NOMO-1 treated with dmso at 0.1 percent for 144 hours (cell line): ENCODE measurements around the gene C5orf58.

ENCODE experiments used
- DNase-seq: peaks from one replicate; lab custom pipeline; 2025; ENCODE audit not compliant: unreplicated experiment; lab: John Stamatoyannopoulos, UW

The C5orf58 gene

DNA sequence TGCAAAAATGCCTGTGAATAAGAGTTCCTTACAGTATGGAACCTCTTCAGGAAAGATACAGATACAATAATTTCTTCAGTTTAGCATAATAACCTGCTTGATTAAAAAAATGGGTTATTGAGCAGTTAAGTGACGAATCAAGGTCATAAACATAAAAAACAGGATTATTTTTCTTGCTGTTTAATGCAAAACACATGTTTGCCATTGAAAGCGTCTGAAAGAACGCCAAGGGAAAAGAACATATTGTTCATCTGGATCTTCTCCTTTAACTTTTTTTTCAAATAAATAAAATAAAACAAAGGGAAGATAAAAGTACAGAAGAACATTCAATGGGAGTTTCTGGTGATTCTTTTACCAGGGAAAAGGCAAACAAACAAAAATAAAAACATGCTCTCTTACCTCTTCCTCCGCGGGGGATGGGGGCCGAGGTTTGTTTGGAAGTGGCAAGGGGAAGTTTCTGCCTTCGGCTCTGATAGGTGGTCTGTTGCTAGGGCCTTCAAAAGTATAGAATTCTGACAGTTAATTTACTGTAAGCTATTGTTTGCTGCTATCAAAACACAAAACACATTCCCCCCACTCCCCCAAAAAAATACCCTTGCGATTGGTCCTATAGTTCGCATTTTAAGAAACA is 20.1 kb downstream of the C5orf58 start:
- DNase-seq, result no peak

DNA sequence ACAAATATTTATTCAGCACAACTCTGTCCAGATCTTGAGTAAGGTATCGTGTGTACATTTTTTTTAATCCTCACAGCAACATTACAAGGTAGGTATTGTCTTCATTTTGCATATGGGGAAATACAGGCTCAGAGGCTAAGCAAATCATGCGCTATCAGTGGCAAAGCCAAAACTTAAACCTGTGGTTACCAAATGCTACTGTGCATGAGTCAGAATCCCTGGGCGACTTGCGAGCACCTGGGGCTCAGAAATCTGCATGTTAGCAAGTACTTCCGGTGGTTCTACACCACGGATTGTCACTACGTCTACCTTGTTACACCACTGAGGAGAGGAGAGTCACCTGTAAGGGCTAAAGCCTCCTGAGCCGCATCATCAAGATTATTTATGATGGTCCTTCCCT is 21.3 kb downstream of the C5orf58 start:
- no peak for DNase-seq

DNA sequence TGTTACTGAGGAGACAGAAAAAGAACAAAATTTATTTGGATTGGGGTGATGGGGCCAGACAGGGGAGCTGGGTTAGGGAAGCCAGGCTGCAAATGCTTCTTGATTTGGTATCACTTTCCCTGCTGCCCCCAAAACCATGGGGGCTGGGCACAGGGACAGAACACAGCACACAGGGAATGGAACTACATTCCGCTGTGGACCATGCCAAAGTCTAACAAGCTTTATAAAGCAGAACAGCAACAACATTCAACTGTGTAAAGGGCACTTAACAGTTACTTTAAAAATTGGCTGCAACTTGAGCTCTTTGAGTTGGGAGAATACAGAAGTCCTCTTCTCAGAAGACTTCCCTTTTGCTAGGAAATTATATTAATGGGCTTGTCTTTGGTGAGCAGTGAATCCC is 23.8 kb downstream of the C5orf58 start:
- DNase-seq, result no peak

DNA sequence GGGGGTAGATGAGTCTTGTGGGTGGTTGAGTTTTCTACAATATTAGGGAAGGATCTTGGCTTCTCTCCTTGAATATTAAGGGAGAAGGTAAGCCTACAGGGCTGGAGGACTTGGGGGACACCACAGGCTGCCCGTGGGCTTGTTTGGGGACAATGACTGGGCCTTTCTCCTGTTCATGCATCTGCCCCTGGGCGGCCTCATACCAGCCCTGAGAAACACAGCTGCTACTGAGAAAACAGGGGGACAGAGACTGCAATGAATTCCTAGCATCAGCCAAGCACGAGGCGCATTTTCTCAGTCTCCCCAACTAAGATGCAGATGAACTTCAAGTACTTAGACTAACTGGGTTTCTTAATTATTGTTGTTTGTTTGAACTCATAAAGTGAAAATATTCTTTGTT is 24.6 kb downstream of the C5orf58 start:
- no peak for DNase-seq

DNA sequence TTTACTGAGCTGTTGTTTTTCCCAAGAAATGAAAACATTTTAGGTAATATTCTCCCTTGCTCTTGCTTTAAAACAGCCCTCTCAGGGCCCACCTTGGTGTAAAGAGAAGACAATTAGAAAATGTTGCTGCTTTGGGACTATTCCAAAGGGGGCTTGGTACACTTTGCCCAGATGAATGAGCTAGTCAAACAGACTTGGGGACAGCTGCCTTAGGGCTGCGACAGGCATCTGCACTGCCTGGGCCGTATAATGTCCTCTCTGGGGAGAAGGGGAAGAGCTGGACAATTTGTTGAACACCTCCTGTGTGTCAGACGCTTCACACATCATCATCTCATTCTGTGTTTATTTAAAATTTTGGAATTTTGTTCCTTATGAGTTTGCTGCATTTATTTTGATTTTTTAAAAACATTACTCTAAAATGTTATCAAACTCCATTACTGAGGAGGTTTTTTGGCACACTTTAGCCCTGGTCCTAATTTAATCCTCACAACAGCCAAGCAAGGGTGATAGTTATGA is 28.8 kb downstream of the C5orf58 start:
- DNase-seq, result no peak

DNA sequence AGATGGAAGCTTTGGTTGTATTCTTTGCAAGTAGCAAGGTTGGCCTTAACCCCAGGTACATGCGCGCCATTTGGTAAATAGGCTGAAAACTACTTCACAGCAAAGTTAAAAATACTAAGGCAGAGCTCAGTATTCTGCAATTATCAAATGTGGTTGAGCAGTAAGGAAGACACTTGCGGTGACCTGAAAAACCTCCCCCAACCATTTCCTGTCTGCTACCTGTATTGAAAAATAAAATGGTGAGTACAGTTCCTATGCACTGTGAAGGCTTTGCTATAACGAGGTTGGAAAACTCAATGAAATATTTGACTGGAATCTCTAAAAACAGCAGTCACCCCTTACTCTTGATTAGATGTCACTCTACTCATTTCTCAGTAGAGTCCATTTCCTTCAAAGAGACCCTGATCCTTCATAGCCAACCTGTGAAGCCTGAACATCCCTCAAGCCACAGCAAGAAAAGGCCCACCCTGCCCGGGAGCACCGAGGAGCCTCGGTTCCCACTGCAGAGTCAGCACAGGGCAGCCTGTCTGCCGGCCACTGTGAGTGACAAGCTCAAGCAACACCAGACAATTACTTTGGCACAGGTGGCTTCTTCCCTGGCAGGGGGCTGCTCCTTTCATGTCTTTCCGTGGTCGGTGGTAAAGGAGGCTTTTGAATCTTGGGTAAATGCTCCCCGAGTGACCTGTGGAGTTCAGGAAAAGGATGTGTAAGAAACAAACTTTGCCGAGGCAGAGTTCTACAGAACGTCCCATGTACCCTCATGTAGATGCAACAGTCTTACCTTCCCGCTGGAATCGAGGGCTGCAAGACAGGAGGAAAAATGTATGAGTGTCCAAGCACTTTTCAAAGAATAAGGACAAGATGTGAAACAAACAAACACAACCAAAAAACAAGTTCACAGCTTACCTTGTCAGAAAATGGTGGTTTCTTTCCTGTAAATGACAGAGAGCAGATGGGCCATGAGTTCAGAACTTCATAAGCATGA is 29.6 kb downstream of the C5orf58 start:
- DNase-seq, result no peak

DNA sequence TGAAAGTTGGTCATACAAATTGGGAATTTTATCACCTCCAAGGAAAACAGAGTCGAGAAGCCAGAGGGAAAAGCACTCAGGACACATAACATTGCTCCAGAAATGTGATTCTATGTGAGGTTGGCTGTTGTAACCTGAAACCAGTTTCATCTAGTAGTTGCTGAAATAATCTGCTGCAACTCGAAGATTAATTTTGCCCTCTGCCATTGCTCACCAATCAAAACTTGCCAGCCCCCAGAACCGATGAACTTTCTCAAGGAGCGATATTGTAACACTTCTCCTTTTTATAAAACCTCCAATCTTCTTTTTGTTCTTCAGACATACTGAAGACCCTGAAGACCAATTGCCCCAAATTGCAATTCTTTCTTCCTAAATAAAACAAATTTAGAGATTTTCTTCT is 31.1 kb downstream of the C5orf58 start:
- DNase-seq, result no peak

DNA sequence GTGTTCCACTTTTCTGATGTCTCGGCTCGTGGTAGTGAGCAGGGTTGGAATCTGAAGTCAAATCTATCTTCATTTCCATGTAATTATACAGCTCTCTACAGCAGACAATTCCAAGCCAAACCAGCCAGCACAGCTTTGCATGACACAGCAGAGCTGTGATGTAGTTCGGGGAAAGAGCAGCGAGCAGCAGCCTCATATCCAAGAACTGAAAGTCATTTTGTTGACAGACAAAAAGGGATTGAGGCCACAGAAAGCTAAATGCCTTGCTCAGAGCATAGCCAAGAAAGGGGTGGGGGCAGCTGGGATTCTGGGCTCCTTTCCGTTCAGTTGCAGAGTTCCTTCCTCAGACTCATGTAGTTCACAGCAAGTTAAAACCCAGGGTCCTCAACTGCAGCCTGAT is 32.7 kb downstream of the C5orf58 start:
- no peak for DNase-seq

DNA sequence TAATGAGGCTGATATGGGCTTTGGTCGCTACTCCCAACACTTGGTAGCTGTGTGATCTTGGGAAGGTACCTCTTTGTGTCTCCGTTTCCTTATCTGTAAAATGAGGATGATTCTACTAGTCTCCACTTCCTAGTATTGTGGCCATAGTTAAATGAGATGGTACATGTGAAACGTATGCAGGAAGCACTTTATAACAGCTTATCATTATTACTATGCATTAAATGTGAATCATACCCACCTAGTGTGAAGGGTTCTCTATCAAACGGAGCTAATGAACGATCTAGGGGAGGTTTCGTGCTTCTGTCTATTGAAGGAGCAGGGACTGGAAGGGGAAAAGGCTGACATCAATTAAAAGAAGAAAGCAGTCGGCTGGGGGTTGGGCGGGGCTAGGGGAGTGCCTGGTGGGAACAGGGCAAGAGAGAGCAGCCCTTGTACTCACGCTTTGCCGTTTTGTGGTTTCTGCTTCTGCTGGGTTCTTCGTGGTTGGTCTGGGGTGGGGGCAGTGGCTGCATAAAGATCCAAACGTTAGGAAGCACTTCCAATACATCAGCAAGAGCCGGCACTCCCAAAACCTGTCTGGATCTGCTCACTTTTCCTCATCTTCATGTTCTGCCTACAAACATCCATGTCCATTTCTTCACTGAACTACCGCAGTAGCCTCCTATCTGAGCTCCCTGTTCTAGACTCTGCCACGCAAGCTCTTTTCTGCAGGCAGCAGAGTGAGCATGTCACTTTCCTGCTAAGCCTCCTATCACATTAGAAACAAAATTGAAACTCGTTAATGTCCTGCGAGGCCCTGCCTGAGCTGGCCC is 34.0 kb downstream of the C5orf58 start:
- DNase-seq, result no peak

DNA sequence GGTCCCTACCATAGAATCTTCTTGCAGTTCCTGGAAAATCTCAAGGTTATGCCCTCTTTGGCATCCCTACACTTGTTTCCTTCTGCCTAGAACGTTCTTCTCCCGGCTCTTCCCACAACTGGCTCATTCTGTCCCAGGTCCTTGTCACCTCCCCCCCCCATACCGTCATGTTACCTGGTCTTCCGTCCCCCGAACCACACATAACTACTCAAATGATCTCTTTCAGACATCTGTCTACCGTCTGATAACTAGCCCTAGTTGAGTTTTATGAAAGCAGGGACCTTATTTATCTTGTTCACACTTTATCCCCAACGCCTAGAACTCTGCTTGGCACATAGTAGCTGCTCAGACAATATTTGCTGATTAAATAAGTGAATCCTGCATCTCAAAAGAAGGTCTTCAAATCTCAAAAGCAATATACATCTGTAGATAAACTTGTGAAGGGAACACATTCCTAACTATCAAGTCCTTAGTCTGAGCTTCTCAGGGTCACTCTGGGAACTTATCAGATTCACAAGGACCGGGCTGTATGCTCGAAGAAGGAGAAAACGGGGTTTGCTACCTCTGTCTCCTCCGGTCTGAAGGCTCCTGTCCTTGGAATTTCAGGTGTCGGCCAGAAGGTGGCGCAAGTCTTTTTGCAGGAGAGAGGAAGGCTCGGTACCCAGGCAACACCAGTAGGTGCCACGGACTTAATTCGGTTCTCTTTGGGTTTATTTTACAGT is 34.8 kb downstream of the C5orf58 start:
- DNase-seq, result peak; percentile 75

DNA sequence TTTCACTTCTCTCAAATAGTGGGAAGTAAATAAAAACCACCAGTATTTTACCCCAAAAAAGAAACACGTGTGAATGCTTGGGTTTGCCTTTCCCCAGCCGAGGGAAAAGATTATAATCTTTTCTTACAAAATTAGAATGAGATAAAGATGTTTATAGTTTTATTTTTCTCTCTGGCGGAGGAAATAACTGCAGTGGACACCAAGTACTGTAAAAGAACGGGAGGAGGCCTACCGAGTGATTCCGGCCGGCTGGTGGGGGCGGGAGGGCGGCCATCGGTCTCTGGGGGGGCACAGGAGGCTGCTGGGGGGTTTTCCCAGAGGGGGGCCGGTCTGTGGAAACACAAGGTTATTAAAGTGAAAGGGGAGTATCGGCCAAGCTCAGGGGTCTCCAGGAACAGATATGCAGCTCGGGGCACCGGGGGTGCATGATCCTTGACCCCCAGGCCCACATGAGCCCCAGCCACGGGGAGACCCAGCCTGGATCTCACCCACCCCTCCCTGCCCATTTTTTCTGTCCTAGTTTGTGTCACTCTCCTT is 35.4 kb downstream of the C5orf58 start:
- DNase-seq, result no peak

DNA sequence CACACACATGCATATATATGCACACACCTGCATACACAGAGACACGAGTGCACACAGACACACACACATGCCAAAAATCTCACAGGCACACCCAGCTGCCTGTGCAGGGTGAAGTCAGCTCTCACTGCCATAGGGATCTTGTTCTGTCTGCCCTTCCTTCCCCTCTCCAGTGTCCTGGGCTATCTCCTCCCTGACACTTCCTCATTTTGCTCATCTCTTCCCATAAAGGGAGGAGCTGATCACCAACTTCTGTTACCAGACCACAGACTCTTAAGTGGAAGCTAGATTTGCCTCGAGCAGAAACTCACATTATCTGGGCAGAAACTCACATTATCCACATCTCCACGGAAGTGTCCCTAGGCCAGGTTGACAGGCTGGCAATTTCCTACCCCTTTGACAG is 36.1 kb downstream of the C5orf58 start:
- peak; percentile 83 for DNase-seq

DNA sequence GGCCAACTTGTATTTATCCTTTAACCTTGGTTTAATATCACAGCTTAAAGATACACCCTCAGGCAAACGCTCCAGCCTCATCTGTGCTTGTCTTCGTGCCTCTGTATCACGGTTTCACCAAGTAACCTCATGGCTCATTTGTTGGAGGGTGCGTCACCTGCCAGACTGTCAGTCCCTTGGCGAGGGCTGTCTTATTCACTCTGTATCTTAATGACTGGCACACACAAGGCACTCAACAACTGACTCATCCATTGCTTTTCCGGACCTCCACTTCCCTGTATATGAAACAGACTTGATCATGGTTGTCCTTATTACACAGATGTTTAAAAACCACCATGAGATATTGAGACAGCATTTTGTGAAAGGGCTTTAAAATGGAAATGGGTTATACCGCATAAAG is 36.8 kb downstream of the C5orf58 start:
- DNase-seq, result peak; percentile 83

DNA sequence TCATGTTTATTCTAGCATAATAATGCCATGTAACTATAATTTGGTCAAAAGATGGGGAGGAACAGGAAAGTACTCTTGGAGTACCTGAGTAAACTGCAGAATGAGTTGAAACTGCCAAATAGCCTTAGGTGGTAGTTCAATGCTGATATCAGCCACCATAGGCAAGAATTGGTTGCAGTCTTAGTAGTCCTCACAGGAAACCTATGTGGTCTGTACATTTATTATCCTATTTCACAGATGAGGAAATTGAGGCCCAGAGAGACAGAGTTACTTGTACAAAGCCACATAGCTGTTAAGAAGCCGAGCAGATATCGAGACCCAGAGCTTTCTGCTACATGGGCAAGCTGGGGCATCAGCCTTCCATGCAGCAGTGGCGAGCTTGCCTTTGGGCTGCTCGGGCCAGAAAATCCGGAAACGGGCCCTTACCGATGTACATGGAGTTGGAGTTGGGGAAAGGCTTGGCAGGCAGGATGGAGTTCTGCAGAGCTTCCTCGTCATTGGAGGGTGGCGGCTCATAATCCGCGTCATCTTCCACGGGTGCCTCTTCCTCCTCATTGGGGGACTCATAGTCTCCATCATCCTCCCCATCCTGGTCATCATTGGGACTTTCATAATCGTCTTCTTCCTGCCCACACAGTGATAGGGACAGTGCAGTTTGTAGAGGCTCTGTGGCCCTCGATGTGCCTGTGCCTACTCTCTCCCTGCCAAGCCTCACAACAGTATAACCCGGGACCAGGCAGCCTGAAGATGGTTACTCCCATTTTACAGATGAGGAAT is 37.7 kb downstream of the C5orf58 start:
- no peak for DNase-seq

DNA sequence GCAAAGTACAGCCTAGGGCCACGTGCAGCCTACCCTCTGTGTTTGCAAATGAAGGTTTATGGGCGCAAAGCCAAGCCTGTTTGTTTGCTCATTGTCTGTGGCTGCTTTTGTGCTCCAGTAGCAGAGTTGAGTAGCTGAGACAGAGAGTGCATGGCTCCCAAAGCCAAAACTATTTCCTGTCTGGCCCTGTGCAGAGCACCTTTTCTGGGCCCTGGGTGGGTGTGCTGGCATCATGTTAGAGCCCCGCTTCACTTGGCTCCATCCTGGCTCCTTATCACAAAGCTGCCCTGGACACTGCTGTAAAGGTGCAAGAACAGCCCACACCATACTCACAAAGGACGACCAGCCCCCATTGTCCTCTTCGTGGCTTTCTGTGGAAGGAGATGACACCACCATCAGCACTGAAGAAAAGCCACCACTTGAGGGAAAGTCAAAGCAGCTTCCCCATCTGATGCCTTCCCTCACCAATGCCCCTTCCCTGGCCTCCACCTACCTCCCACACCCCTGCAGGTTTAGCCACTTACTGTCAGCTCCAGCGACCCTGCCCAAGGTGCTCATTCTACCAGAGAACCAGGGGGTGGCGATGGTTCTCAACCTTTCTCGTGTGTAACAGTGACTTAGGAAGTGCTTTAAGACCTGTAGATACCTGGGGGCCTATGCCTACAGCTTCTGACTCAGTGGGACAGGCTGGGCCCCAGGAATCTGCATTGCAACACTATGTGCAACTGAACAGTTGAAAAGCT is 41.4 kb downstream of the C5orf58 start:
- no peak for DNase-seq

DNA sequence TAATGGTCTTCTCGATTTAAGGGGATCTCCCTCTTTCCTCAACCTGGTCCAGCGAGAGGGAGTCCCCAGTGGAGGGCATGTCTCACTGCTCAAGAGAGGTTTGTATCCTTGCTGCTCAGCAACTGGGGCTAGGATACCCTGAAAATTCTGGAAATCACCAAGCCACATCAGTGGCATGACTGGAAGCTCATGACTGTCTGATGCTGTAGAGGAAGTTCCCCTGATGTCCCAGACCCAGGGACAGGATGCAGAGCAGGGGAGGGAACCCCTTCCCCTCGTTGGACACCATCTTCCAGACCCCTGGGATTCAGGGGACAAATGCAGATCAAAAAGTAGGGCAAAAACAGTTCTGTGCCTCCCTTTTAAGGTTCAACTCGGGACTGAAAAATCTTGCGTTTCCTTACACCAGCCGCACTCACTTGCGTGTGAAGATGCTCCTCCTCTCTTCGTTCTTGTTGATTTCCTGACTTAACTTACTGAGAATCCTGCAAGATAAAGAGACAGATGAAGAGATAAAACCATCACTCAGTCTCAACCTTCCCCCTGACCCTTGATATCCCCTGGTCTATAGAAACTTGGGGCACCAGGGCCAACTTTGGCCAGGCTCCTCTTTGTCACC is 42.7 kb downstream of the C5orf58 start:
- DNase-seq, result no peak

DNA sequence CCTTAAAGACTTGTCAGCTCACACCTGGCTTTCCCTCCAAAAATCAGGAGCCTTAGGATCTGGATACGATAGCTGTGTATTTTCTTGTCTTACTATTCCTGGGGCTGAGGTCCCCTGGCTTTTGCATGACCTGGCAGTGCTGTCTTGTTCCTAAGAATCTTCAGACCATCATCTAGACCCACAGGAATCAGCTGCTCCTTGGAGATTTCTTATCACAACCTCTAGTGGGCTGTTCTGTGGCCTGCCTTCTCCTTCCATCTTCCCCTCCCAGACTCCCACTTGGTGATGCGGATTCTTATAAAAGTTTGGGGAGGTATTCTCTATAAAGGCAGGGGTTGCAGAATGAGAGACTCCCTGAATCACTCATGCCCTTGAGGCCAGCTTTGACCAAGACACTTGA is 43.4 kb downstream of the C5orf58 start:
- DNase-seq, result no peak

DNA sequence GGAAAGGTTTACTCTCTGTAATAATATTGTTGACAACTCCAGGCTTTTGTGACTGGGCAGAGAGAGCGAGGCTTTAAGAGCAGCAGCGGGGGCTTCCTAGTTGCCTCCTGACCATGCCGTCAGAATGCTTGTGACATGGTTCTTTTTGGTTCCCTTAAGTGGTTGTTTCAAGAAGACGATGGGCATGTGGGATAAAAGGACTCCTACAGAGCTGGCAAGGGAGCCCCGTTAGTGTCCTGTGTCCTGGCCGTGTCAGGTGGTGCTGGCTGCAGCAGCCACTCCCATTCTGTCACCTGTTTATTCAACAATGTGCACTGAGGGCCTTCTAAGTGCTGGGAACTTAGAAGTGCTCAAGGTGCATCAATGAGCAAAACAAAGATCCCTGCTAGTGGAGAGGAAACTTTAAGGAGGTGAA is 45.1 kb downstream of the C5orf58 start:
- DNase-seq, result no peak
